Measurements from ENCODE around the gene CAPN10.
A peak's percentile ranks its signal among the peaks of the same experiment; 100 is the strongest.

- TF ChIP-seq, protein P1, sequence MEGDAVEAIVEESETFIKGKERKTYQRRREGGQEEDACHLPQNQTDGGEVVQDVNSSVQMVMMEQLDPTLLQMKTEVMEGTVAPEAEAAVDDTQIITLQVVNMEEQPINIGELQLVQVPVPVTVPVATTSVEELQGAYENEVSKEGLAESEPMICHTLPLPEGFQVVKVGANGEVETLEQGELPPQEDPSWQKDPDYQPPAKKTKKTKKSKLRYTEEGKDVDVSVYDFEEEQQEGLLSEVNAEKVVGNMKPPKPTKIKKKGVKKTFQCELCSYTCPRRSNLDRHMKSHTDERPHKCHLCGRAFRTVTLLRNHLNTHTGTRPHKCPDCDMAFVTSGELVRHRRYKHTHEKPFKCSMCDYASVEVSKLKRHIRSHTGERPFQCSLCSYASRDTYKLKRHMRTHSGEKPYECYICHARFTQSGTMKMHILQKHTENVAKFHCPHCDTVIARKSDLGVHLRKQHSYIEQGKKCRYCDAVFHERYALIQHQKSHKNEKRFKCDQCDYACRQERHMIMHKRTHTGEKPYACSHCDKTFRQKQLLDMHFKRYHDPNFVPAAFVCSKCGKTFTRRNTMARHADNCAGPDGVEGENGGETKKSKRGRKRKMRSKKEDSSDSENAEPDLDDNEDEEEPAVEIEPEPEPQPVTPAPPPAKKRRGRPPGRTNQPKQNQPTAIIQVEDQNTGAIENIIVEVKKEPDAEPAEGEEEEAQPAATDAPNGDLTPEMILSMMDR (IDR thresholded peaks at IDR 0.05) = peak in 2 of 3 experiments; percentile 8 to 22
- peak; percentile 37 to 46 for TF ChIP-seq POLR2AphosphoS5 (IDR thresholded peaks at IDR 0.05; ENCODE audit: insufficient read depth in 1 of 2, low read depth in 1 of 2)
Measured at GRCh38 chr2:240579771-240580614, 6.5 kb upstream of the CAPN10 start.

Data from vagina (tissue), 2 donors.